HG03095 (cell line): ENCODE results near the gene POF1B.
"Not testable (repeated sequence)": the region's sequence is repeated elsewhere in the genome, so short reads cannot be mapped to it uniquely, and the experiment has no call there.

Source experiments
- ATAC-seq: cut with Tn5 transposase; IDR thresholded peaks from one replicate; pipeline ENCODE4 v1.9.1; 2021; ENCODE audit warnings: moderate library complexity; ENCODE audit not compliant: unreplicated experiment

POF1B gene, protein sequence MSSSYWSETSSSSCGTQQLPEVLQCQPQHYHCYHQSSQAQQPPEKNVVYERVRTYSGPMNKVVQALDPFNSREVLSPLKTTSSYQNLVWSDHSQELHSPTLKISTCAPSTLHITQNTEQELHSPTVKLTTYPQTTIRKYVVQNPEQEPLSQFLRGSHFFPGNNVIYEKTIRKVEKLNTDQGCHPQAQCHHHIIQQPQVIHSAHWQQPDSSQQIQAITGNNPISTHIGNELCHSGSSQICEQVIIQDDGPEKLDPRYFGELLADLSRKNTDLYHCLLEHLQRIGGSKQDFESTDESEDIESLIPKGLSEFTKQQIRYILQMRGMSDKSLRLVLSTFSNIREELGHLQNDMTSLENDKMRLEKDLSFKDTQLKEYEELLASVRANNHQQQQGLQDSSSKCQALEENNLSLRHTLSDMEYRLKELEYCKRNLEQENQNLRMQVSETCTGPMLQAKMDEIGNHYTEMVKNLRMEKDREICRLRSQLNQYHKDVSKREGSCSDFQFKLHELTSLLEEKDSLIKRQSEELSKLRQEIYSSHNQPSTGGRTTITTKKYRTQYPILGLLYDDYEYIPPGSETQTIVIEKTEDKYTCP

DNA sequence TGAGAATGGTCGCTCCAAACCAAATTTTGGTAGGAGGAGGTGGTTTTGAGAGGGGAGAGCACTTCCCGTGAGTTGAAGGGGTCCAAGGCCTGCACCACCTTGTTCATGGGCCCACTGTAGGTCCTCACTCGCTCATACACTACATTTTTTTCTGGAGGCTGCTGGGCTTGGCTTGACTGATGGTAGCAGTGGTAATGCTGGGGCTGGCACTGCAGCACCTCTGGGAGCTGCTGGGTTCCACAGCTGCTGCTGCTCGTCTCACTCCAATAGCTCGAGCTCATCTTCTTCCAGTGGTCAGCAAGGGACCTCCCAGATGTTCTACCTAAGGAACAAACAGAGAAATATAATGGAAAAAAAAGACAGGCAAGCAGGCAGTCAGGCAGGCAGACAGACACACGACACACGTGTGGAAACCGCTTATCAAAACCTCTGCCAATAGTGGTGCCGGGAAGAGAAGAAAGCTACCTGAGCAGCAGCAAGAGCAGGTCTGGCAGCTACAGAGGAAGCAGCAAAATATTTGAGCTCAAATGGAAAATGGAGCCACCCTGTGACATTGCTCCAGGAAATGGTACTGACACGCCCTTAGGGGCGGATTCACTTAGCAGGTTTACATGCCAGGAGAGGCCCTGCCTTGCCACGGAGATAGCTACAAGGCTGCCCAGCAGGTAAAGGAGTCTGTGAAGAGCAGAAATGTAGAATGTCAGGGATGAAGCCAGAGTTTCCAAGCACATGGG, at the start of gene POF1B:
TSS of gene POF1B (minus strand) at position 492 of the 734 bp plus-strand sequence. CDS start at position 281, 211 bp downstream.
- no peak for ATAC-seq

DNA sequence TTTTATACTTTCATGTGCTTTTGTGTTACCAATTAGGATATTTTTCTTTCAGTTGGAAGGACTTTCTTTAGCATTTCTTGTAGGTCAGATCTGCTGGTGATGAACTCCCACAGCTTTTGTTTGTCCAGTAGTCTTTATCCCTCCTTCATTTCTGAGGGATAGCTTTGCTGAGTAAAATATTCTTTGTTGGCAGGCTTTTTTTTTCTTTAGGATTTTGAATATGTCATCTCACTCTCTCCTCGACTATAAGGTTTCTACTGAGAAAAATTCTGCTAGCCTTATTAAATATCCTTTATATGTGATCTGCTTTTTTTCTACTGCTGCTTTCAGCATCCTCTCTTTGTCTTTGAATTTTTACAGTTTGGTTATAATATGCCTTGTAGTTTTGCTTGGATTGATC, 49.6 kb upstream of the POF1B start:
- no peak for ATAC-seq

DNA sequence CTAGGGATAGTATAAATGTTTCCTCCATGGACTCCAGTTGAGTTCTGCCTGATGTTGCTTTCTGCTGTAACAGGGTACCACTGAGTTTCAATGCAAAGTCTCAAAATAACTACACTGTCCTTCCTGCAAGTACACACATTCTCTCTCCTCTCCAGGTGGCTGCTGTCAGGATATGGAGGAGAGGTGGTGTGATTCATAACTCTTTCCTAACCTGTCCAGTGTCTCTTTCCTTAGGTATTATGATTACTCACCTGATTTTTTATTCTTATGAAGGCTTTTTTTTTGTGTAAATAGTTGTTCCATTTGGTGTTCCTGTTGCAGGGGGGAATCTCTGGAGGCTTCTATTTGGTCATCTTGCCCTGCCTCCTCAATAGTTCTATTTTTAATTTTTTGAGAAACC, 39.8 kb upstream of the POF1B start:
- ATAC-seq = no peak

DNA sequence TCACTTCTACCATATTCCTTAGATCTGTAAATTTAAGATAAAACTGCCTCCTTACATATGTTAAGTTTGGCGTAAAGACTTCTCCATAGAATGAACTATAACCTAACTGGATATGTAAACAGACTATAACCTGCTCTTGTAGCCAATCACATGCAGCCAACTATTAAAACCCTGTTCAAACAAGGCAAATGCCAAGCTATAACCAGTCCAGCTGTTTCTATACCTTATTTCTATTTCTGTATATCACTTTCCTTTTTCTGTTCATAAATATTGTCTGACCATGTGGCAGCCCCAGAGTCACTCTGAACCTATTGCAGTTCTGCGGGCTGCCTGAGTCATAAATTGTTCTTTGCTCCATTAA, 12.4 kb upstream of the POF1B start:
- ATAC-seq = no peak

DNA sequence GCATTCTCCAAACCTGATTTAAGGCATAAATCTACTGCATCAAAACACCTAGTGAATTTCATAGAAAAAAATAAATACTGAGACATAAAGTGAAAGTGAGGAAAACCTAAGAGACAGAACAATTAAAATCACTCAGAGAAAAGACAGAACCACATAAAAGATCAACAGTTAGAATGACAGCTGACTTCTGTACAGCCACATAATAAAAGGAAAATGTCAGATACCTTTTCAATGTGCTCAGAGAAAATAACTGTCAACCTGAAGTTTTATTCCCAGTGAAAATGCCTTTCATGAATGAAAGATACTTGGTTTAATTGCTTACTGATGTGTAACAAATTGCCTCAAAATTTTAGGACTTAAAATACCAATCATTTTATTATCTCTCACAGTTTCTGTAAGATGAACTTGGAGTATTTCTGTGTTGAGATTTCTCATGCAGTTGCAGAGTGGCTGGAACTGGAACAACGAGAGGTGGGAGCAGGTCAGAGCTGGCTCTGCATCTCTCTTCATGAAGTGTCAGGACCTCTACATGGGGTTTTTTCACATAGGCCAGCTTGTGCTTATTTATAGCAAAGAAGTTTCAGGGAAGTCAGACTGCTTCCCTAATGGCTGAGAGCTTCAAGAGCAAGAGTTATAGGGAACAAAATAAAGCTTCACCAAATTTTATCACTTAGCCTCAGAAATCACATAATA, 11.9 kb upstream of the POF1B start:
- ATAC-seq = no peak

DNA sequence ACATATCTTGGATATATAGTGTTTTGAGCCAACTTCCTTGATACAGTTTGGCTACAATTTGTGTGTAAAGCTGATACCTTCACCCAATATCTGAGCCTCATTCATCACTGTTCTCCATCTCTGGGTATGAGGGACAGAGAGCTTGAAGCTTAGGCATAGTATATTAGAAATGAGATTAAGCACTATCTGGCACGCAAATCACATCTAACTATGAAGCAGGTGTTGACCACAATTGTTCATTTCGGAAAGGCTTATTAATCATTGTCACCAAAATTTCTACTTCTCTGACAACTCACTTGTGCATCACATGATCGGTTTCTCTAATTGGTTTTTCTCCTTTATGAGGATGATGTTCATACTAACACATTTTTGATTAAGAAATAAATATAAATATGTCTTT, 2.1 kb upstream of the POF1B start:
- ATAC-seq = no peak

DNA sequence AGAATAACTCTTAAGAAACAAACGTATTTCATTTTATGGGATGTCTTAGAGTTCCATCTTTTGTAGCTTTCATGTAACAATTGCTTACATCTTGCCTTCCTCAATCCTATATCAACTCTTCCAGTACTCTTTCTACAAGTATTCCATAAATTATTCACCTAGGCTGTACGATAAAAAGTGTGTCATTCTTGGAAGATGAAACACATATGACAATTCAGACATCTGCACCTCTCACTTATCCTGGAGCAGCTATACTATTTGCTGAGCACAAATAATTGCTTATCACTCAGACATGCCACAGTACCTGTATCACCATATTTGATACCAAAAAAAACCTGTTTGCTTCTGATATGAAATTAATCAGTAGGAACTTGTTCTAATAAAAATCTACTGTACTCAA, 1.0 kb downstream of the POF1B start:
- ATAC-seq = no peak

DNA sequence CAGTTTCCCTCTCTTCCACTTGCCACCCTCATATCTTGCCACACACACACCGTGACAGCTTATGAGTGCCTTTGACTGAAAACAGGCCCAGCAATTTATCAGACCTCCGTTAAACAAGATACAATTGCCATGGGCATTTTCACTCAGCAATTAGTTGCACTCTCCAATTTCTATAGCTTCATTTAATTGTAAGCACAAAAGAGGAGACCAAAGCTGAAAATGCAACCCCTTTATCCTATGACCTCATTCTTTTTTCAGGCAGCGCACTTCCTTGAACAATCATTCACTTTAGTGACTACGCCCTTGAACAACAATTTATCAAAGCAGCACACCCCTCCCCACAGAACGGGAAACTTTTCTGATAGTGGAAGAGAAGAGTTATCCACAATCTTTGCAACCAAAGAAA, 4.1 kb downstream of the POF1B start:
- ATAC-seq = no peak

DNA sequence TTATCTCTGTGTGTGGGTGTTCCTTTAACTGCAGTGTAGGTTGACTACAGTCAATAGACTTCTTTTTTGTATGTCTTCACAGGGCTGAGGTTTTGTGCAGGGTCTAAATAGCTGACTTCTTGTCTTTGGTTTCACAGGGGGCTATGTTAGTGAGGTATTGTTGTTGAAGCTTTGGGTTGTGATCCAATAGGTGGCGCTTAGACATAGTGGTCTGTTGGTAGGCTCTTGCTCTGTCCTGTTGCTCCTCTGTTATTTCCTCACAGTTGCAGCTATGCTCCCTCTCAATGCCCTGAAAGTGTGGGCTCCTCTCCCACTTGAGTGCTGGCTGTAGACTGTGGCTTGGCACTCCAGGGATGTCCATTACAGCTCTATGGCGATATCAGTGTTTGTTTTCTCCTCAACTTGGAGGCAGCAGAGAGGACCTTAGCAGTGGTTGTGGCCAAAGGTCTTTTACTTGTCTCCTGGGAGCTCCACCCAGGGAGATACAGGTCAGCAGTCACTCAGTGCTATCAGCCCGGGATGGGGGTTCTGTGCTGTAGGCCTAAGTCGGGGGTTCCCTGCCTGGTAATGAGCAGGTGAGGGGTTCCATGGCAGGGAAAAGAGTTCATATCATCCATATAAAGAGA, 14.0 kb downstream of the POF1B start:
- ATAC-seq = no peak

DNA sequence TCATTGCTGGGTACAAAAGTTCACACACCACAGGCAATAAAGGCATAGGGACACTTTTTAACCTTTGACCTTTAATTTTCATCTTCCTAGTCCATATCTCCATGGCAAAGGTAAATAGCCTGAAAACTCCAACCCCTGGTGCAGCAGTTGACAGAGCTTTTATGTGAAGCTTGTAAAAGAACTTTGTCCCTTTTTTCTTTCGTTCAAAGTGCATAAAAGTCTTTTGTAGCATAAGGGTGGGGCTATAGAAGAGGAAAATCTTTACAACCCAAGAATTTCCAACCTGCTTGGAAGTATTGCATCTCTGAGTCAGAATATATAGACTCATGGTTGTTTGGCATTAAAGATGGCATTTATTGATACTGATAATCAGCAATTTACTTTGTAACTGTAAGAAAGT, 20.4 kb downstream of the POF1B start:
- ATAC-seq = no peak

DNA sequence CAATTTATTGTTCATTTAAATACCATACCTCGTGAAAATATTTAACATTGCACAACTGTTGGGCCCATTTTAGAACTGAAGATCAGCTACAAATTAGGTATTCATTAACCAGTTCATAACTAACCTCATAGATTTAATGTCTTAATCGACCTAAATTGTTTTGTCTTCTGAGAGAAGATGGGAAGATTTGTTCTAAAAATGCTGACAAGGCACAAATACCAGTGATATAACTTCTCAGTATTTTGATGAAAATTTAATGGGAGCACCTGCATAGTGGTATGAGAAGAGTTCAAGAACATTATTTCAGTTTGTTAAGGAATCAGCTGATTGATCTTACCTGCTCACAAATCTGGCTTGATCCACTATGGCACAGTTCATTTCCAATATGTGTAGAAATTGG, 33.9 kb downstream of the POF1B start:
- ATAC-seq = no peak

DNA sequence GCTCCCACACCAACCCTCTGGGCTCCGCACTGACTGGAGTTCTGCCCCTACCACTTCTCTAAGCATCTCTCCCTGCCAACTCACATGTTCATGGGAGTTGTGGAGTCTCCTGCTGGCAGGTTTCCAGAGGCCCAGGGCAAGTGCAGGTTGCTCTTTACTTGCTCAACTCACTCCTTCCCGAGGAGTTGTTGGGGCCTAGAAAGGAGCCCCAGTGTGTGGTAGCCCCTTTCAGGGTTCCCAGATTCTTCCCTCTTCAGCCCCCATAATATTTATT, 52.5 kb downstream of the POF1B start:
- ATAC-seq = no peak

DNA sequence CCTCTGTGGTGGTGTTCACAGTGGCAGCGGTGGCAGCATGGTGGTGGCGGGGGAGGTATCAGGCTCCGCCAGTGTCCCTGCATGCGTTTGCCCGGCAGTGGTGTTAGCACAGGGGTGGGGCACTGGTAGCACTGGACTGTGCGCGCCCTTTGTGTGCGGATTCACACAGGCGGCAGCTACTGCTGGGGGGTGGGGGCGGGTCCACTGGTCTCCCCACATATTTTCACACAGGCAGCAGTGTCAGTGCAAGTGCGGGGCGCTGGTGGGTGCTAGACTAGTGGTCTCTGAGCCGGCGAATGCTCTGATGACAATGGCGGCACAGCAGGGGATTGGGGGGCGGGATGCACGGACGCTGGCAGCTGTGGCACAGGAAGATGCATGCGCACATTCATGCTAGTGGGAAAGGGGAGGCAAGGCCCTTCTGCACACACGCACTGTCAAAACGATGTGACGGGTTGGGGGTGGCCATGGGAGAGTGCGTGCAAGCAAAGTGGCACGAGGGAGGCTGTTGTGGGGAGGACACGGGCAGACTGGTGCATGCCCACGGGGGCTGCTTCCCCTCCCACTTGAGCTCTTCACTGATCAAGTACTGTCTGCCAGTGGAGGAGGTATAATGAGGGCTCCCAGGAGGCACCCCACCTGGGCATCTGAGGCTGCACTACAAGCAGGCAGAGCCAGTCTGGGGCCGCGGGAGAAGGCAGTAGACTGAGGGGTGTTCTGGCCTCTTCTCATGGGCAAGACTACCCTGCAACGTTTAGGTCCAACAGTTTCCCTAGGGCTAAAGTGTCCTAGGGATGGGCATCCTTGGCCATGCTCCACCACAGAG, 53.0 kb downstream of the POF1B start:
- ATAC-seq = no peak

DNA sequence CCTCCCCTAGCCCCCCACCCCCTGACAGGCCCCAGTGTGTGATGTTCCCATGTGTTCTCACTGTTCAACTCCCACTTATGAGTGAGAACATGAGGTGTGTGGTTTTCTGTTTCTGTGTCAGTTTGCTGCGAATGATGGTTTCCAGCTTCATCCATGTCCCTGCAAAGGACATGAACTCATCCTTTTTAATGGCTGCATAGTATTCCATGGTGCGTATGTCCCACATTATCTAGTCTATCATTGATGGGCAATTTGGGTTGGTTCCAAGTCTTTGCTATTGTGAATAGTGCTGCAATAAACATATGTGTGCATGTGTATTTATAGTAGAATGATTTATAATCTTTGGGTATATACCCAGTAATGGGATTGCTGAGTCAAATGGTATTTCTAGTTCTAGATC, 68.1 kb downstream of the POF1B start:
- ATAC-seq = not testable (repeated sequence)

DNA sequence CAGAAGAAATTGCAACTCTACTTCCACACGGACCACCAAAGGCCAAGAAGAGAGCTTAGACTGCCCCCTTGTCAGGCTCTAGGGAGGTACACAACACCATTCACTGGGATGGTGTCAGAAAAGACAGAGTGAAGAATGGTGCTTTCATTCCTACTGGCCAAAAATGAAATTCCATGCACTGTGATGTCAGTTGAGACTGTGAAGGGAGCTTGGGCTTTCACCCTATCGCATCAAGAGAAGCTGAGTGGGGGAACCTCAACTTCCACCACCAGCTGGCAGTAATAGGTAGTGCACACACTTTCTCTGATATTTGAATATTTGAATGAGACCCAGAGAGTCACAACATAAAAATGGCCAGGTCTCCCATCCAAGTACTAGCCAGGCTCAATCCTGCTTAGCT, 69.7 kb downstream of the POF1B start:
- ATAC-seq = no peak

DNA sequence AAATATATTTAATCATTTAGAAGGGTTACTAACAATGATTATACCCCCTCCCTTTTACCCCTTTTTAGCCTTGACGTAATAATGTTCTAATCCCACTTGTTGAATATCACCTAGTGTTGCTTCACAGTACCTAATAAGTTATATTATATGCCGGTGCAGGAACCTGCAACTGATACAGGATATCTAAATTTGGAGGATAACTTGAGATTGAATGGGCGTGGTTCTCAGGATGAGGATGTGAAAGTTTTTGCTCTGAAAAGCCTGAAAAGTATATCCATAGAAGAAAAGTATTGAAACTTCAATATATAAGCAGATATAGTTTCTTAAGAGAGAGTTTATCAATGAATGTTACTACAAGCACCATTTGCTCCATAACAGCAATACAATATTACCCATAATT, 75.9 kb downstream of the POF1B start:
- peak; percentile 85 for ATAC-seq

DNA sequence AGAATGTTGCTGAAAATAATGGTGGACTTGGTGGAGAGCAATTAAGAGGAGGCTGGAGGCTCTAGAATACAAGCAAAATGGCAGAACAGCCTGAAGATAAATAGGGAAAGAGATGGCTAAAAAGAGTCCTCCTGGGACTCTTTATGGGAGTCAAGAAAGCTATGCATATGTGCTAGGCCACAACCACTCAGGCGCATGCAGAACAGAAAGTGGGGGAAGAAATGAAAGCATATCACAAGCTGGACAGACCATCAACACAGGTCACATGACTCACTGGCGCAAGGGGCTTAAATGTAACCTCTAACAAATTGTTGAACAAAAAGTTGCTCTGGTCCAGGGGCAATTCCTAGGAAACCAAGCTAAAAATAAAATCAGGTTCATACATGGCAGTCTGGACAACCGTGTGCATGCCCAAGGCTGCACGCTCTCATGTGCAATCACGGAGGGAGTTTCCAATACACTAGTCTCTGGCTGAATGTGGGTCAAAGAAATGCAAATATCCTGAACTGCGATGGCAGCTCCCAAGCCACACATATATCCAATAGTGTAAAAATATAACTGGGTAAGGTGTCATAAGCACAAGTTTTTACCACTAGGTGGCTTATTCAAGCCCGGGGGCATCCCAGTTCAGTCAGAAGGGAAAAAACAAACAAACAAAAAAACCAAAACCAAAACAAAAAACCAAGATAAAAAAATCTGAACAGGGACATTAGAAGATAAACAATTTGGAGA, 90.3 kb downstream of the POF1B start:
- peak; percentile 74 for ATAC-seq

DNA sequence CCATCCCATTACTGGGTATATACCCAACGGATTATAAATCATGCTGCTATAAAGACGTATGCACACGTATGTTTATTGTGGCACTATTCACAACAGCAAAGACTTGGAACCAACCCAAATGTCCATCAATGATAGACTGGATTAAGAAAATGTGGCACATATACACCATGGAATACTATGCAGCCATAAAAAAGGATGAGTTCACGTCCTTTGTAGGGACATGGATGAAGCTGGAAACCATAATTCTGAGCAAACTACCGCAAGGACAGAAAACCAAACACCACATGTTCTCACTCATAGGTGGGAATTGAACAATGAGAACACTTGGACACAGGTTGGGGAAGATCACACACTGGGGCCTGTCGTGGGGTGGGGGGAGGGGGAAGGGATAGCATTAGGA, 94.2 kb downstream of the POF1B start:
- ATAC-seq = not testable (repeated sequence)

DNA sequence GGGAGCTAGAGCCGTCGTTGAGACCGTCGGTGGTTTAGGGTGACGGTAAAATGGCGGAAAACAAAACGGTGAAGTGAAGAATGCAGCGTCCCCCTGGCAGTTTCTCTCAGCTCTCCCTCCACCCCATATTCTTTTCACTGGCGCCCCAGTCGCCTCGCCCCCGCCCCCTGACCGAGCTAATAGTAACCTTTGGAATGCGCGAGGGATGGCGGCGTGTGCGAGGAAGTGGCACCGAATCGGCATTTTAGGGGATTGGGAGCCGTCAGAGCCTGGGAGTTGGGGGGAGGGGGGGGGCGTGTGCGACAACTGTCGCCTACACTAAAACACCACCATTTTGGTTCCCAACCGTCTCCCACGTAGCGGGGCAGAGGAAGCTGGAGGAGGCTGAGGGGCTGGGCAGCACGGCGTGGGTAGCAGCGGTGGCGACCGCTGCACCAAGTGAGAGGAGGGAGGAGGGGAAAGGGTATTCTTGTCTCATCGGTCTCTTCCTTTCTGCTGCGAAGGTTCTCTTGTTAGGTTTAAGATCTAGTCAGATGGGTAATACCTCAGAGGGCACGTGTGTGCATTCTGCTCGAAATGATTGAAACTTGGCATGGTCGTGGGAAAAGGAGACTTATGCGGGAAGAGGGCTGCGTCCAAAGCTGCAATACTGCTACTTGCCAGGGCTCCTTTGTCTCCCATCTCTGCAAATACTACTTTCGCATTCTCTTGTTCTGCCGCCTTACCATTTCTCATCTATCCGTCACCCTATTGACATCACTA, 134.8 kb downstream of the POF1B start:
- no peak for ATAC-seq
